GM12864 (cell line): ENCODE data around the gene CCDC88A.
"Not testable (repeated sequence)": the region's sequence is repeated elsewhere in the genome, so short reads cannot be mapped to it uniquely, and the experiment has no call there.

Experiments
- DNase-seq: peaks from one replicate; pipeline ENCODE4 v3.0.0-alpha.2; 2011; ENCODE audit warnings: low read depth
- H3K4me3 ChIP-seq: 2 replicates; pipeline ENCODE4 v1.5.1; 2011; ENCODE audit warnings: mild to moderate bottlenecking, low read depth, low read length, control low read depth
- TF ChIP-seq, protein P1 (sequence below): IDR thresholded peaks from 2 replicates; pipeline ENCODE4 v1.5.1; 2011; ENCODE audit warnings: low read depth, mild to moderate bottlenecking, moderate library complexity, low read length, control low read depth, inconsistent platforms; ENCODE audit errors: missing control alignments

Gene CCDC88A

GRCh38 chr2:55358451-55358850 lies 61.2 kb downstream of the CCDC88A start:
- TF ChIP-seq, protein P1, sequence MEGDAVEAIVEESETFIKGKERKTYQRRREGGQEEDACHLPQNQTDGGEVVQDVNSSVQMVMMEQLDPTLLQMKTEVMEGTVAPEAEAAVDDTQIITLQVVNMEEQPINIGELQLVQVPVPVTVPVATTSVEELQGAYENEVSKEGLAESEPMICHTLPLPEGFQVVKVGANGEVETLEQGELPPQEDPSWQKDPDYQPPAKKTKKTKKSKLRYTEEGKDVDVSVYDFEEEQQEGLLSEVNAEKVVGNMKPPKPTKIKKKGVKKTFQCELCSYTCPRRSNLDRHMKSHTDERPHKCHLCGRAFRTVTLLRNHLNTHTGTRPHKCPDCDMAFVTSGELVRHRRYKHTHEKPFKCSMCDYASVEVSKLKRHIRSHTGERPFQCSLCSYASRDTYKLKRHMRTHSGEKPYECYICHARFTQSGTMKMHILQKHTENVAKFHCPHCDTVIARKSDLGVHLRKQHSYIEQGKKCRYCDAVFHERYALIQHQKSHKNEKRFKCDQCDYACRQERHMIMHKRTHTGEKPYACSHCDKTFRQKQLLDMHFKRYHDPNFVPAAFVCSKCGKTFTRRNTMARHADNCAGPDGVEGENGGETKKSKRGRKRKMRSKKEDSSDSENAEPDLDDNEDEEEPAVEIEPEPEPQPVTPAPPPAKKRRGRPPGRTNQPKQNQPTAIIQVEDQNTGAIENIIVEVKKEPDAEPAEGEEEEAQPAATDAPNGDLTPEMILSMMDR: no peak
- H3K4me3 ChIP-seq: no peak overlapping the region
- DNase-seq: no peak

GRCh38 chr2:55357927-55358326 lies 61.7 kb downstream of the CCDC88A start:
- DNase-seq: no peak

DNA sequence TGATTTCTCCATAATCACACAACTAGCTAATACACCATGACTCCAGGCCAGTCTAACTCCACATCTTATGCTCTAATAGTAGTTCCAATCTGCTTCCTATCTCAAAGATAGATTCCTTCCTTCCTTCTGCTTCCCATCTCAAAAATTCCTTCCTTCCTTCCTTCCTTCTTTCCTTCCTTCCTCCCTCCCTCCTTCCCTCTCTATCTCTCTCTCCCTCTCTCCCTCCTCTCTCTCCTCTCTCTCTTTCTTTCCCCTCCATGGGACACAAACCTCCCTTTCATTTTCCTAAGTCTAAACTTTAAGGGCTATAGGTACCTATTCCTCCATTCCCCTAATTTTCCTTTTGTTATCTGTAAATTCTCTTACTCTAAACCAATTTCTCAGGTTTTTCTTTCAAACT lies 62.5 kb downstream of the CCDC88A start:
- DNase-seq: no peak
- TF ChIP-seq, protein P1: no peak
- no peak overlapping the region for H3K4me3 ChIP-seq

More at GRCh38 chr2:55357927-55358326, 61.7 kb downstream of the CCDC88A start:
- no peak overlapping the region for H3K4me3 ChIP-seq
- TF ChIP-seq, protein P1: no peak

- not testable (repeated sequence) for H3K4me3 ChIP-seq, DNase-seq
Measured at GRCh38 chr2:55356136-55356535, 63.5 kb downstream of the CCDC88A start.

GRCh38 chr2:55355451-55355850 lies 64.2 kb downstream of the CCDC88A start:
- TF ChIP-seq, protein P1: no peak
- DNase-seq: no peak
- H3K4me3 ChIP-seq: no peak overlapping the region

- no peak overlapping the region for H3K4me3 ChIP-seq
- TF ChIP-seq, protein P1: no peak
- no peak for DNase-seq
Measured at GRCh38 chr2:55351672-55352071, 68.0 kb downstream of the CCDC88A start.

DNA sequence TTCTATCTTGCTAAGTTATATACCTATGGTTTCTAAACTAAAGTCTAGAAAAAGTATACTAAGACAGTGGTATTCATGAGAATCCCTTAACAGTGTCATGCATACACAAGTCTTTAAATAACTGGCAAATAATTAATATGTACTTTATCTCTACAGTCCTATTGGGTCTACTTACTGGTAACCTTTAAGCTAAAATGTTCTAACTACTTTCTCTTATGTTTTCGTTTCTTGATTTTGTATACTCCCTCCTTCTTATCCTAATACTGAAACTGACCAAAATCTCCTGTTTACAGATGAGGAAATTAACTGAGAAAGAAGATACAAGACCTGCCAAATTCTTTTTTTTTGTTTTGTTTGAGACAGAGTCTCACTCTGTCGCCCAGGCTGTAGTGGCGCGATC lies 74.6 kb downstream of the CCDC88A start:
- no peak for DNase-seq

More for the DNA sequence above, 74.6 kb downstream of the CCDC88A start:
- H3K4me3 ChIP-seq: no peak overlapping the region
- TF ChIP-seq, protein P1: no peak
